Endometrial microvascular endothelial cells (primary cell): ENCODE data around the gene CDH4. TPM values are rescaled to one million over a fixed set of nuclear protein-coding genes. Genes with fewer than 3 reads are reported as not detected.

ENCODE experiments used
- in situ Hi-C: cut with HindIII; loops from 2 replicates; pipeline ENCODE4 v1.10.0; 2017; ENCODE audit warnings: low sequenced_read_pairs, low pct_unique_long_range_greater_than_20kb; ENCODE audit errors: inconsistent ontology term
- total RNA-seq: library from RNA; depleted of rRNA; stranded (reverse); fragments of >200 nt; gene quantifications from one replicate; pipeline ENCODE4 v1.2.3, GENCODE V29; 2015; ENCODE audit errors: inconsistent ontology term

Gene CDH4
- total RNA-seq, 1 donor from 2014 or later = 31.2 TPM

DNA sequence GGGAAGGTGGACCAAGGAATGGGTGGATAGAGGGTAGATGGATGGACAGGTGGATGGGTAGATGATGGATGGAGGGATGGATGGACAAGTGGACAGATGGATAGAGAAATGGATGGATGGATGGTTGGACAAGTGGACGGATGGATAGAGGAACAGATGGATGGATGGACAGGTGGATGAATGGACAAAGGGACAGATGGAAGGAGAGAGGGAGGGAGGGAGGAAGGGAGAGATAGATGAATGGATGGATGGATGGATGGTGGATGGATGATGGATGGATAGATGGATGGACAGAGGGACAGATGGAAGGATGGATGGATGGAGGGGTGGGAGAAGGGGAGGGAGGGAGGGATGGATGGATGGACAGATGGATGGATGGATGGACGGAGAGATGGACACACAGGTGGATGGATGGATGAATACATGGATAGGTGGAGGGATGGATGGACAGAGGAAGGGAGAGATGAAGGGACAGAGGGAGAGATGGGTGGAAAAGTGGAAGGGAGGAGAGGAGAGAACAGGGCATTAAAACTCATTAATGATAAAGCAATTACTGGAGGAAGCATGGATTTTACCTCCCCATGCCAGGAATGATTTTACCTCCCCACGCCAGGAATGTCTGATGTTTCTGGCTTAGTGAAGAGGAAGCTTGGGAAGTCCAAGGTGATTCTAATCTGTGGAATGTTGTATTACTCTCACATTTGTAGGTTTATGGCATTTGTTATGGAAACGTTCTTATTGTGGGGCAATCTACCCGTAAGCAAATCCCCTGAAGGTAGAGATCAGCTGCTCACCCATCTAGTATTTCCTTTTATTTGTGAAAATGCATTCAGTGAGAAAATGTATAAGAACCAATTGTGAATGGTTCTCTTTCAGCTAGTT, 430.3 kb downstream of the CDH4 start:
- in situ Hi-C loops = no loop called here

DNA sequence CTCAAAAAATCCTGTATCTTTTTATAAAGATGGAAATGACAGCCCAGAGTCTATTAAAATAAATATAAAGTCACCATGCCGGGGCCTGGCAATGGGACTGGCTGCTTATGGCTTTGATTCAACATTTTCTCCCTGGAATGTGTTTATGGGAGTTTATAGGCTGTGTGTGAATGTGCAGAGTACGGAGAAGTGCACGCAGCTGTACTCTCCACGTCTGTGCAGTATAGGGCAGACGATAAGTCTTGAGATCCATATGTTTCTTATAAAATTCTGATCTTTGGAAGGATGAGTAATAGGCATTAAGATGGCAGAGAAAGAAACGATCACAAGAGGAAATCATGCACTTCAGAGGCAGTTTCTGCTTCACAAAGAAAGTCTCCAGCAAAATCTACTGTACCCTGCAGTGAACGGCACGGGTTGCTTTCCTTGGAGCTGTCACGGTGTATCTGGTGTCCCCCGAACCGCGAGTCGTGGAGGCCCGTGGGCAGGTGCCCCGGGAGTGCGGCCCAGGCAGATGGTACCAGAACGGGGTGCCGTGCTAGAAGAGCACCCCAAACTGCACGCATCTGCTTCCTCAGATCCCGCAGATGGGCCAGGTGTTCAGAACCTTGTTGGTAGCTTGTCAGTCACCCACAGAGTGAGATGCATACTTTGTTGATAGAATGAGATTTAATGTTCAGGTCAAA, 431.1 kb downstream of the CDH4 start:
- in situ Hi-C loops = no loop called here

DNA sequence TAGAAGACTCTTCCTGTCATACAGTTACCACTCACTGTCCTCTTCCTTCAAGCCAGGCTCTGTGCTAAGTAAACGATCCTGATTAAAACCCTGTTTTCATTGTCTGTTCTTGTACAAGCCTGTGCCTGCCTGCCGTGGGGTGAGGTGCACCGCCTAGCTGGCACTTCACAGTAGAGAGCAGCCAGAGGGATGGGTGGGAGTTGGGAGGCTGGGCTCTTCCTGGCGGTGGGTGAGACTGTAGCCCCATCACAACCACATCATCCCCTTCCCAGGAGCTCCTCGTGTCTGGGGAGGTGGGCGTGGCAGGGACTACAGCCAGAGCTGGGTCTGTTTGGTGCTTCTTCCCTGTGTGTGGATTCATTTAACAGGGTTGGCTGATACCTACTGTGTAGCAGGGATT, 431.7 kb downstream of the CDH4 start:
- in situ Hi-C loops = no loop called here

DNA sequence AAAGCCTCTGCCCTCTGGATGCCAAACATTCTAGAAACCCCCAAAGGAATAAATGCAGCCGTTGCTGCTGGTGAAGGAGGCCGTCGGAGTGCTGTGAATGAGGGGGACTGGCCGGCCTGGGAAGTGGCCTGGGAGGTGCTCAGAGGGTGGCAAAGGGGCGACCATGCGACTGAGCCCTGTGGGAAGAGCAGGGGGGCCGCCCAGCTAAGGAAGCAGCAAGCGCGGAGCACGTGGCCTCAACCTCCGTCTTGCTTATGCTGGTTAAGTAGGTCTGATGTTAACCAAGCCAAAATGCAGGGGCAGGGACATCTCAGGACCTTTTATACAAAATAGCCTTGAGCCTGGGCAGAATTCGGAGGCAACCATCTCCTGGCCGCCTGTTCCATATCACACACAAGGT, 432.1 kb downstream of the CDH4 start:
- in situ Hi-C loops = no loop called here

DNA sequence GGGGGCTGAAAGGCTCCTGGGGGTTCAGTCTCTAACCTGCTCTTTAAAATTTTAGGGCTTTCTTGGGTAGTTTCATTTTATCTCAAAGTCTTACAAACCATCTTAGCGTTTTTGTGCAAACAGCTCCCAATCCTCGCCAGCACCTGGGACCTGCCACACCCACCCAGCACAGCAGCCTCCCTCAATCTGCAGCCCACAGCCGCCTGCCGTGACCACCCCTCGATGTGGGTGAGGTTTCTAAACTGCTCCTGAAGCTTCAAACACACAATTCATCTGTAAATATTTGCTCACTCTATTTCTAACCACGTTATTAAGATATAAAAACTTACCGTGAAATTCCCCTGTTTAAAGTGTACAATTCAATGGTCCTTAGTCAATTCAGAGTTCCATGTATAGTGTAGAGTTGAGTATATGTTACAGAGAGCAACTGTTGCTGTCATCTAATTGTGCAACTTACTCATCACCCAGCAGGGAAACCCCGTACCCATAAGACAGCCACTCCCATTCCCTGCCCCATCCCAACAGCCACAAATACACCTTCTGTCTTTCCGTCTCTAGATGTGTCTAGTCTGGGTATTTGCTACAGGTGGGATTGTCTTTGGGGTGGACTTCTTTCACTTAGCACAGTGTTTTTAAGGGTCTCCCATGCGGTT, 432.6 kb downstream of the CDH4 start:
- in situ Hi-C loops = no loop called here

DNA sequence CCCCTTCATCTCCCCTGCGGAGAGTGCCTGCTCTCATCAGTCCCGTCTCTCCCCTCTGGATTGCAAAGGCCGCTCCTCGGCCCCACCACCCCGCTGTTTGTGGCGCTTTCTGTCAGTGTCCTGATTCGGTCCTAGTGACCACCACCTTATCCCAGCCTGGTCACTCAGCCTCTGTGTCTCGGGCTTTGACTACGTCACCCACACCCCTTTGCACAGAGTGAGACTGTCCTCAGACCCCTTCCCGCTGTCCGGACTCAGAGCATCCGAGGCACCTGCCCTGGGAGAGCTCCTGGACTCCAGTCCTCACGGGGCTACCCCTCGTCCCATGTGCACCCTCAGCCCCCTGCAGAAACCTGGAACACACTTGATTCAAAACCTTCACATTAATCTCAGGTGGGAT, 433.4 kb downstream of the CDH4 start:
- in situ Hi-C loops = no loop called here

DNA sequence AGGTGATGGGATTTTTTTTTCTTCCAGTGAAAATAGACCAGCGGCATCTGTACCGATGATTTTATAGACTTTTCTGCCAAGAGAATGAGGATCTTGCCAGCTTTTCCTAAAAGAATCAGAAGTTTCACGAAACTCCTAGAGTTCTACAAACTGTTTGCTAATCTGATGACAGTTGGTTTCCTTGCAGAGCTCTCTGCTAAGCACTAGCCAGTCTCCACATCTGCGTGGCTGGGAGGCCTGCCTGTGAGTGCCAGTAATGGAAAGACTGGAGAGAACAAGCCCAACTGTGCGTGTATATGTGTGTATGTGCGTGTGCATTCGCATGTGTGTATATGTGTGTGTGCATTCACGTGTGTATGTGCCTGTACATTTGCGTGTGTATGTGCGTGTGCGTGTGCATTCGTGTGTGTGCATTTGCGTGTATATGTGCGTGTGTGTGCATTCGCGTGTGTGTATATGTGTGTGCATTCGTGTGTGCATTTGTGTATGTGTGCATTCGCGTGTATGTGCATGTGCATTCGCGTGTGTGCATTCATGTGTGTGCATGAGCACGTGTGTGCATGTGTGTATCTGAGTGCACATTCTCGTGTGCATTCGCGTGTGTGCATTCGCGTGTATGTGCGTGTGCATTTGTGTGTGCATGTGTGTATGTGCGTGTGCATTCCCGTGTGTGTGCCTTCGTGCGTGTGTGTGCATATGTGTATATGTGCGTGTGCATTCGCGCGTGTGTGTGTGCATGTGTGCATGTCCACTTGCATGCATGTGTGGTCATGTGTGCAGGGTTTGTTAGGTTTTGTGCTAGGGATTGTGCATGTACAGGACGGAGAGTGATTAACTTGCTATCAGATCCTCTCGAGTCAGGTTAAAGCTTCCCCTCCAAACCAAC, 434.2 kb downstream of the CDH4 start:
- in situ Hi-C loops = no loop called here

DNA sequence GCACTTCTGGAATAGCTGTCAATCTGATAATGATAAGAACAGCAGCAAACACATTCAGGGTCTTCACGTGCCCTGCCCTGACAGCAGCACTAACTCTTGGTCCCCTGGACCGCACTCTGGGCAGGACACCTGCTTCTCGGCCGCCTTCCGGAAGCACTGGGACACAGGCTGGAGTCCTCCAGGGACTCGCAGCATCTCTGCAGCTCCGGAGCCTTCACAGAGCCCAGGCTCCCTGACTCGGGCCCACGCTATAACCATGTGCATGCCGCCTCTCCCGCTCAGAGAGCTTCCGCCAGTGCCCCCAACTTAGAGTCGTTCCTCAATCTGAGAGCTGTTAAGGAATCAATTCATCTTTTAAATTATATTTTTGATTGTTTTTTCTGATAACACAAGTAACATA, 436.4 kb downstream of the CDH4 start:
- in situ Hi-C loops = no loop called here

DNA sequence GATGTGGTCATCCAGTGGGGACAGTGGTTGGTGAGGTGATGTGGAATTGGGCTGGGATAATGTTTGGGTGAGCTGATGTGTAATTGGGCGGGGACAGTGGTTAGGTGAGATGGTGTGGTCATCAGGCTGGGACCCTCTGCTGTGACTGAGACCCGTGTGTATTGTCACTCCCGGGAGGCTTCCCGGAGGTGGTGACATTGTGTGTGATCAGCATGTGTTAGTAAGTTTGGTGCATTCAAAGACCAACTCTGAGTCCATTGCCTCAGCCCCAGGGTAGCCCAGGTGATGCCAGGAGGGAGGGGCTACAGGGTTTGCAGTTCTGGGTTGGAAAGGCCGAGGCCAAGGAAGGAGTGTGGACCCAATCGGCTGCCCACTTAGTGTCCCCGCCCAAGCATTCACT, 438.1 kb downstream of the CDH4 start:
- in situ Hi-C loops = no loop called here

DNA sequence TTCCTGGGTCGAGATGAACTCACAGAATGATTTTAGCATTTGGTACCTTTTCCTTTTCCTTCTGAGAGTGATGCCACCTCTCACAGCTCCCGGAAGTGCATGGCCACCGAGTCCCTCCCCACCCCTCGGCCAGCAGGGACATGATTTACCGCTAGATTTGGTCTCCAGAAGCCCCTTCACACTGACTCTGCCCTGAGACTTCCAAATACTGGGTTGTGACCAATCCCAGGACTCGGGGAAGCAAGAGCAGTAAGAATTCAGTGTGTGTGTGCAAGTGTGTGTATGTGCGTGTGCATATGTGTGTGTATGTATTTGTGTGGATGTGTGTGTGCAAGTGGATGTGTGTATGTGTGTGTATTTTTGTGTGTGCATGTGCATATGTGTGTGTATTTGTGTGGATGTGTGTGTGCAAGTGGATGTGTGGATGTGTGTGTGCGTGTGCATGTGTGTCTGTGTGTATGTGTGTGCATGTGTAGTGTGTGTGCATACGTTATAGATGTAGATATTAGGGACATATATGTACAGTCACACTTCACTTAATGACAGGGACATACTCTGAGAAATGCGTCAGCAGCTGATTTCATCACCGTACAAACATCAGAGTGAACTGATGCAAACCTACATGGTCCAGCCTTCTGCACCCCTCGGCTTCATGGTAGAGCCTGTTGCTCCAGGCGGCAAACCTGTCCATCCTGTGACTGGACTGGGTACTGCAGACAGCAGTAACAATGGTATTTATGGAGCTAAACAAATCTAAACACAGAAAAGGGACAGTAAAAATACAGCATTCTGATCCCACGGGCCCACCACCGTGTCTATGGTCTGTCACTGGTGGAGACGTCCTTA, 439.2 kb downstream of the CDH4 start:
- in situ Hi-C loops = no loop called here

DNA sequence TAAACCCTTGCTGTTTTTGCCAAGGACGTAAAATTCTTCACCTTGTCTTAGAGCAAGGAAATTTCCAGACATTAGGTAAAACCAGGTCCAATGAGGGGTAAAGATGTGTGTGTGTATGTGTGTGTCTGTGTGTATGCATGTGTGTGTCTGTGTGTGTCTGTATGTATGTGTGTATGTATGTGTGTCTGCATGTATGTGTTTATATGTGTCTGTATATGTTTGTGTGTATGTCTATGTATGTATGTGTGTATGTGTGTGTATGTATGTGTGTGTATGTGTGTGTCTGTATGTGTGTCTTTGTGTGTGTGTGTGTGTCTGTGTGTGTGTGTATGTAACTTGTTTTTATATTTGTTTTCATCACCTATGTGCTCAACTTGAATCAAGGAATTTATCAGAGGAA, 439.9 kb downstream of the CDH4 start:
- in situ Hi-C loops = no loop called here

DNA sequence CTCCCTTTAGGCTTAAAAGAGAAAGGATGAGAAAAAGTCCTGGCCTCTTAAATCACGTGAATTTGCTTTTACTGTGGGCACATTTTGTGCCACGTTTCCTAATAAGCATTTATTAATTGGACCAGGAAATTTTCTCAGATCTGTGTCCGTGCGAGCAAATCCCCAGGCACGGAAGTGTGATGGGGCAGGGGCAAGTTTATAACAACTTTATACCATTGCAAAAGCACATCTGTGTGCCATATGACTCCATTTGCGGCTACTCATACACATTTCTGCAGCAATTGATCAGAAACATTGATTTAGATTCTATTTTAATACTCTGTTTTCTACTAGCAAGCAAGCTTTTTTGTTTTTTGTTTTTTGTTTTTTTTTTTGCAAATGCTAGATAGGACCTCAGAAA, 440.4 kb downstream of the CDH4 start:
- in situ Hi-C loops = no loop called here

DNA sequence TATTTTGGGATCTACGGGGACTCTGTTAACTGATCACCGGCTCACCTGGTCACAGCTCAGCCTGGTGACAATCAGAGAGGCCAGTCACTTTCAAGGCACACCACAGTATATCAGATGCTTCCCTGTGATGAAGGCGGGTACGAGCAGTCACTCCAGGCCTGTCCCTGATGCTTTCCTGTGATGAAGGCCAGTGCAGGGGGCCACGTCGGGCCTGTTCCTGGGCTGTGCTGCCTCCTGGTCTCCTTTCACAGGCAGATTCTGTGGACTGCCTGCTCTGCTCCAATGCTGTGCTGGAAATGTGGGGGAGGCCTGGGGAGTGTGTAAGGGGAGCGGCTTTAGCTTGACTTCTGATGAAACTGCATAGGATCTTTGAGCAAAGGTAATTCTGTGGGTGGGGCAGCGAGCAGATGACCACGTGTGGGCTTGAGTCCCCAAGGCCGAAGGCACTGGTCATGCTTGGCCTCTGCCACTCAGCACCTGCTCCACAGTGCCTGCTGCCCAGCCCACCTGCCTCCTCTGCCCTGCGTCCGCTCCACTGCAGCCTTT, 441.1 kb downstream of the CDH4 start:
- in situ Hi-C loops = no loop called here

DNA sequence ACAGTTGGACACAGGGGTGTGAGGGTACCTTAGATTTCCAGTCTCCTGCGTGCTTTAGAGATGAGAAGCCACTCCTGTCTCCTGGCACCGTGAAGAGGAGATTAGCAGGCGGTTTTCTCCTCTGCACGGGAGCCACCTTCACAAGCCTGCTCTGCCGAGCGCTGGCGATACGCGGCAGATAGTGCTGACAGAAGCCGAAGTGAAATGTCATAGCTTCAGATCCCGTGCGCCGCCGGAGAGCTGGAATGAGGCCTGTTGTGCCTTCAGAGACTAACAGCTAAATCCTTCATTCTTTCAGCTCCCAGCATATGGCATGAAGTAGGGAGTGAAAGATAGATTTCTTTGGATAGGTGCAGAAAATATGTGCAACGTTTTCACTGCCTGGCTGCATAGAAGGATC, 442.6 kb downstream of the CDH4 start:
- in situ Hi-C loops = no loop called here

DNA sequence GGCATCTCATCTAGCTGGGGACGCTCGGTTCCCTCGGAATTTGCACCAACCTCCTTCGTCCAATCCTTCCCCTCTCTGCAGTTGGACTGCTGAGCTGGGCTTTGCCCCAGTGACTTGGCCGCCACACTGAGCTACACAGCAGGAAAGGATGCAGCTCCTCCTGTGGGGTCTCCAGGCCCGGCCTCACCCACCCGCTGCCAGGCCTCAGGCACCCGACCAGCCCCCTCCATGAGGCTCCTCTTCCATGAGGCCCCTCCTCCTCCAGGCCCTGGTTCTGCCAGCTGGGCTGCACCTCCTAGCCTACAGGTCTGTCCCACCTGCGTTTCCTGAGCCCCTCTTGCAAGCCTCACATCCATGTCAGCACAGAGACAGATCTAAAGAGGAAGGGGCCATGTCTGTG, 443.7 kb downstream of the CDH4 start:
- in situ Hi-C loops = no loop called here

DNA sequence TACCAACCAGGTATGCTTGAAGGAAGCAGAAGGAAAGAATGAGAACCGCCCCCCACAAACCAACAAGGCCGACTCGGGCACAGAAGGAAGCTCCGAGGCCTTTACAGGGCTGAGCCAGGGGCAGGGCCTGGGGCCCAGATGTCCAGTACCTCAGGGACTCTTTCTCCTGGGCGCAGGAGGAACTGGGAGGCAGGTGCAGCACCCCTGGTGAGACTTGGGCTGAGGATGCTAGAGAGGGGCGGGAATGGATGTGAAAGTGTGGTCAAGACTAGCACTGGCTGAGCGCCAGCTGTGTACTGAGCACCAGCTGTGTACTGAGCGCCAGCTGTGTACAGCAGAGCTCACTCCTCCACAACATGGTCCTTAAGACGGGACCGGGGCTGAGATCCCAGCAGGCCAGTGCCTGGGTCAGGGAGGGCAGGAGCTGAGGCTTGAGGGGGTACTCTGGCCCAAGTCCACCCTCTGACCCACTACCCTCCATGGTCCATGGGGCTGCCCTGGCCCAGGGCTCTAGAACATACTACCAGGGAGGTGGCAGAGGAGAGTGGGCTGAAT, 444.2 kb downstream of the CDH4 start:
- in situ Hi-C loops = no loop called here

DNA sequence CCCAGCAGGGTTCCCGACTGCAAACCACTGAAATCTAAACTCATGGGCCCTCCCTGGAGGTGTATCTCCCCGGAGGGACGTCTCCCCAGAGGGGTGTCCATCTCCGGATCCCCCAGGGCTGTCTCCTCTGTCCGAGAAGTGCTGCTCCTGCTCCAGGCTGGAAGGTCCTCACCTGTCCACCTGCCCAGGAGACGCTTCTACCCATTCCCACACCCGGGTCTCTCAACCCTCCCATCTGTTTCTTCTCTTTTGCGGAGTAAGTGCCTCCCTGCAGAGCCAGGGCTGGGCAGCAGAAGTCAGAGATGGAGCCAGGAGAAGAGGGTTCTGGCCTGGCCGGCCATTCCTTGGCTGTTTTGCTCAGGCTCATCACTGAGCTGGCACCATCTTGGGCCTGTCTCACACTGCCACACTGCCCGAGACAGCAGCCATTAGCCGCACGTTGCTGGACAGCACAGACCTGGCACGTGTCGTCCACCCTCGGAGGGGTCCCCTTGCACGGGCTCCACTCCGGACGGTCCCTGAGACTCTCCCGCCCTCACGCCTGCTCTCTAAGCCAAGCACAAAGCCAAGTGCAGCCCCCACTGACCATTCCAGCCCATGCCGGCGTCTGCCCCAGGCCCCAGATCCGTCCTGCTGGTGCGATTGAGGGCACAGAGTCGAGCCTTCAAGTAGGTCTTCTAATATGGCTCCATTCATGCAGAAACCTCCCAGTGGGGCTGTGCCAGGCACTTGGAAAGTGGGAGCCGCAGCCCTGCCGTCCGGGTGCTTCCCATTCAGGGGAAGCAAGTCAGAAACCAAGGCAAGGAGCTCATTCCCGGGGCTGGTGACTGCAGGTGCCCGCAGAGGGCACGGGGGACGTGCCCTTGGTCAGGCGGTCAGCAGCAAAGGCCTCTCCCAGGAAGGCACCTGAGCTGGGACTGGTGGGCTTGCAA, 445.9 kb downstream of the CDH4 start:
- in situ Hi-C loops = no loop called here
